Neural cell (in vitro differentiated cells): ENCODE measurements around the gene GJA10. TPM values are rescaled to one million over a fixed set of nuclear protein-coding genes. Genes with fewer than 3 reads are reported as not detected.

Experiments
- H2AFZ ChIP-seq: fragments of 200-600, 300-800 bp; sonication (generic), shearing (Covaris generic); 2 replicates; pipeline ENCODE4 v1.6.0; 2014; ENCODE audit warnings: low read depth, mild to moderate bottlenecking, antibody characterized with exemption, low read length, moderate library complexity
- H3F3A ChIP-seq: fragments of 200-600 bp; shearing (Covaris generic); 2 replicates; pipeline ENCODE4 v1.6.1; 2016; ENCODE audit warnings: mild to moderate bottlenecking, moderate library complexity, mixed read lengths, antibody characterized with exemption, low read length; ENCODE audit not compliant: insufficient read depth, poor library complexity, severe bottlenecking
- H3K27ac ChIP-seq: fragments of 200-600, 300-800 bp; sonication (generic), shearing (Covaris generic); 2 replicates; pipeline ENCODE4 v1.5.1; 2014; ENCODE audit warnings: mild to moderate bottlenecking, low read length, moderate library complexity
- H3K27me3 ChIP-seq: fragments of 300-800, 200-600 bp; sonication (generic), shearing (Covaris generic); 2 replicates; pipeline ENCODE4 v1.6.0; 2014; ENCODE audit warnings: mild to moderate bottlenecking, low read depth, low read length, moderate library complexity; ENCODE audit not compliant: insufficient read depth
- H3K36me3 ChIP-seq: fragments of 300-800, 200-600 bp; sonication (generic), shearing (Covaris generic); 2 replicates; pipeline ENCODE4 v1.5.1; 2014; ENCODE audit warnings: mild to moderate bottlenecking, antibody characterized with exemption, low read length, moderate library complexity; ENCODE audit not compliant: insufficient read depth
- H3K4me2 ChIP-seq: fragments of 300-800, 200-600 bp; sonication (generic), shearing (Covaris generic); 2 replicates; pipeline ENCODE4 v1.6.0; 2014; ENCODE audit warnings: mild to moderate bottlenecking, low read length
- H3K4me3 ChIP-seq: fragments of 300-800, 200-600 bp; sonication (generic), shearing (Covaris generic); 2 replicates; pipeline ENCODE4 v1.5.1; 2014; ENCODE audit warnings: mild to moderate bottlenecking, low read length, moderate library complexity
- H3K79me2 ChIP-seq: fragments of 200-600 bp; shearing (Covaris generic); replicated peaks from 2 replicates; pipeline ENCODE4 v1.6.0; 2014; ENCODE audit warnings: mild to moderate bottlenecking, low read length, moderate library complexity; ENCODE audit not compliant: insufficient read depth
- H3K9ac ChIP-seq: fragments of 300-800, 200-600 bp; sonication (generic), shearing (Covaris generic); 2 replicates; pipeline ENCODE4 v1.6.1; 2016; ENCODE audit warnings: mild to moderate bottlenecking, low read length, mixed read lengths
- H3K9me2 ChIP-seq: fragments of 200-600 bp; shearing (Covaris generic); 2 replicates; pipeline ENCODE4 v1.6.1; 2016; ENCODE audit warnings: mild to moderate bottlenecking, low read length, mixed read lengths; ENCODE audit not compliant: insufficient read depth
- H3K9me3 ChIP-seq: fragments of 200-600, 300-800 bp; sonication (generic), shearing (Covaris generic); 2 replicates; pipeline ENCODE4 v1.6.1; 2016; ENCODE audit warnings: mild to moderate bottlenecking, mixed run types, low read length, moderate library complexity, mixed read lengths
- H4K20me1 ChIP-seq: fragments of 200-600 bp; shearing (Covaris generic); 2 replicates; pipeline ENCODE4 v1.6.1; 2016; ENCODE audit warnings: mild to moderate bottlenecking, mixed run types; ENCODE audit not compliant: insufficient read depth
- EP300 ChIP-seq: fragments of 450-650 bp; conservative IDR thresholded peaks from 2 replicates; pipeline ENCODE4 v1.6.1; 2014; ENCODE audit warnings: antibody characterized with exemption, mild to moderate bottlenecking, moderate library complexity; ENCODE audit not compliant: poor library complexity, severe bottlenecking
- EZH2 ChIP-seq: fragments of 200-600, 300-800 bp; shearing (Covaris generic), sonication (generic); IDR thresholded peaks from 2 replicates; pipeline ENCODE4 v1.6.1; 2014; ENCODE audit warnings: antibody characterized with exemption, low read length, borderline replicate concordance, mild to moderate bottlenecking; ENCODE audit not compliant: insufficient read depth, poor library complexity, severe bottlenecking
- MXI1 ChIP-seq: fragments of 450-650 bp; conservative IDR thresholded peaks from 2 replicates; pipeline ENCODE4 v1.6.1; 2014; ENCODE audit warnings: antibody characterized with exemption, mild to moderate bottlenecking; ENCODE audit not compliant: poor library complexity, severe bottlenecking
- POLR2AphosphoS5 ChIP-seq: IDR thresholded peaks from 2 replicates; pipeline ENCODE4 v1.6.1; 2012
- RAD21 ChIP-seq: fragments of 450-650 bp; conservative IDR thresholded peaks from 2 replicates; pipeline ENCODE4 v1.6.1; 2014; ENCODE audit warnings: antibody characterized with exemption, mild to moderate bottlenecking, moderate library complexity
- SMC3 ChIP-seq: fragments of 450-650 bp; conservative IDR thresholded peaks from 2 replicates; pipeline ENCODE4 v1.6.1; 2014; ENCODE audit warnings: antibody characterized with exemption, mild to moderate bottlenecking, moderate library complexity; ENCODE audit not compliant: poor library complexity
- TAF1 ChIP-seq: IDR thresholded peaks from 2 replicates; pipeline ENCODE4 v1.6.1; 2012; ENCODE audit warnings: low read depth
- polyA plus RNA-seq: library from polyadenylated mRNA; depleted of rRNA; stranded (reverse); fragments of >200 nt; gene quantifications from 2 replicates; pipeline ENCODE4 v1.2.3, GENCODE V29; 2014
- TF ChIP-seq, protein P1 (sequence below): IDR thresholded peaks from 2 replicates; pipeline ENCODE4 v1.6.1; 2012; ENCODE audit warnings: borderline replicate concordance
- TF ChIP-seq, protein P2 (sequence below): fragments of 450-650 bp; IDR thresholded peaks from 2 replicates; pipeline ENCODE4 v1.5.1; 2014; ENCODE audit warnings: antibody characterized with exemption, mild to moderate bottlenecking, moderate library complexity; ENCODE audit not compliant: poor library complexity, severe bottlenecking

Gene GJA10
- polyA plus RNA-seq, 1 donor from 2014 or later, result not detected

DNA sequence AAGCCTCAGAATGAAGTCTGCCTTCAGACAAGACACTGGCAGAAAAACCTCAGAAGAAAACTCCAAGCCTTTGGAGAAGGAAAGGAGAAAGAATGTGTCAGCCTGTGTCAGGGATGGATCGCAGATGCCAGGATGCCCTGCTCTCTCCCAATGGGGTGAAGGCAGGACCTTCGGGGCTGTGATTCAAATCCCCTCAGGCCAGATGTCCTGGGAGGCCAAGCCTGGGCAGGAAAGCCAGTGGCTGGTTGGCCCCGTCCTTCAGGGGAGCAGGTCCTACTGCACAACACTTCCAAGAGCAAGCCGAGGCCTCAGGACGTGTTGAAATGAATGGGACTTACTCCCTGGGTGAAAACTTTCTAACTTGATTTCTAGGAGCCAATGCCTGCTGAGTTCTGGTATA is 36.5 kb downstream of the GJA10 start:
- Histone ChIP-seq H3K9me3 (no peaks in the 10 kb centered on the region), H4K20me1 (no peaks in the 10 kb centered on the region), H3F3A (no peaks in the 10 kb centered on the region), H3K27me3 (no peaks in the 10 kb centered on the region), H3K79me2 (no peaks in the 10 kb centered on the region), H2AFZ (no peak overlapping the region), H3K4me2 (no peak overlapping the region), H3K9ac (no peak overlapping the region), H3K36me3 (no peaks in the 10 kb centered on the region), H3K9me2 (no peaks in the 10 kb centered on the region), H3K4me3 (no peak overlapping the region), H3K27ac (no peak overlapping the region)
- TF ChIP-seq POLR2AphosphoS5 (no peak), MXI1 (no peak), TAF1 (no peak), EZH2 (no peak), SMC3 (no peak), RAD21 (no peak), EP300 (no peak)
- TF ChIP-seq, protein P1, sequence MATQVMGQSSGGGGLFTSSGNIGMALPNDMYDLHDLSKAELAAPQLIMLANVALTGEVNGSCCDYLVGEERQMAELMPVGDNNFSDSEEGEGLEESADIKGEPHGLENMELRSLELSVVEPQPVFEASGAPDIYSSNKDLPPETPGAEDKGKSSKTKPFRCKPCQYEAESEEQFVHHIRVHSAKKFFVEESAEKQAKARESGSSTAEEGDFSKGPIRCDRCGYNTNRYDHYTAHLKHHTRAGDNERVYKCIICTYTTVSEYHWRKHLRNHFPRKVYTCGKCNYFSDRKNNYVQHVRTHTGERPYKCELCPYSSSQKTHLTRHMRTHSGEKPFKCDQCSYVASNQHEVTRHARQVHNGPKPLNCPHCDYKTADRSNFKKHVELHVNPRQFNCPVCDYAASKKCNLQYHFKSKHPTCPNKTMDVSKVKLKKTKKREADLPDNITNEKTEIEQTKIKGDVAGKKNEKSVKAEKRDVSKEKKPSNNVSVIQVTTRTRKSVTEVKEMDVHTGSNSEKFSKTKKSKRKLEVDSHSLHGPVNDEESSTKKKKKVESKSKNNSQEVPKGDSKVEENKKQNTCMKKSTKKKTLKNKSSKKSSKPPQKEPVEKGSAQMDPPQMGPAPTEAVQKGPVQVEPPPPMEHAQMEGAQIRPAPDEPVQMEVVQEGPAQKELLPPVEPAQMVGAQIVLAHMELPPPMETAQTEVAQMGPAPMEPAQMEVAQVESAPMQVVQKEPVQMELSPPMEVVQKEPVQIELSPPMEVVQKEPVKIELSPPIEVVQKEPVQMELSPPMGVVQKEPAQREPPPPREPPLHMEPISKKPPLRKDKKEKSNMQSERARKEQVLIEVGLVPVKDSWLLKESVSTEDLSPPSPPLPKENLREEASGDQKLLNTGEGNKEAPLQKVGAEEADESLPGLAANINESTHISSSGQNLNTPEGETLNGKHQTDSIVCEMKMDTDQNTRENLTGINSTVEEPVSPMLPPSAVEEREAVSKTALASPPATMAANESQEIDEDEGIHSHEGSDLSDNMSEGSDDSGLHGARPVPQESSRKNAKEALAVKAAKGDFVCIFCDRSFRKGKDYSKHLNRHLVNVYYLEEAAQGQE, result no peak
- TF ChIP-seq, protein P2, sequence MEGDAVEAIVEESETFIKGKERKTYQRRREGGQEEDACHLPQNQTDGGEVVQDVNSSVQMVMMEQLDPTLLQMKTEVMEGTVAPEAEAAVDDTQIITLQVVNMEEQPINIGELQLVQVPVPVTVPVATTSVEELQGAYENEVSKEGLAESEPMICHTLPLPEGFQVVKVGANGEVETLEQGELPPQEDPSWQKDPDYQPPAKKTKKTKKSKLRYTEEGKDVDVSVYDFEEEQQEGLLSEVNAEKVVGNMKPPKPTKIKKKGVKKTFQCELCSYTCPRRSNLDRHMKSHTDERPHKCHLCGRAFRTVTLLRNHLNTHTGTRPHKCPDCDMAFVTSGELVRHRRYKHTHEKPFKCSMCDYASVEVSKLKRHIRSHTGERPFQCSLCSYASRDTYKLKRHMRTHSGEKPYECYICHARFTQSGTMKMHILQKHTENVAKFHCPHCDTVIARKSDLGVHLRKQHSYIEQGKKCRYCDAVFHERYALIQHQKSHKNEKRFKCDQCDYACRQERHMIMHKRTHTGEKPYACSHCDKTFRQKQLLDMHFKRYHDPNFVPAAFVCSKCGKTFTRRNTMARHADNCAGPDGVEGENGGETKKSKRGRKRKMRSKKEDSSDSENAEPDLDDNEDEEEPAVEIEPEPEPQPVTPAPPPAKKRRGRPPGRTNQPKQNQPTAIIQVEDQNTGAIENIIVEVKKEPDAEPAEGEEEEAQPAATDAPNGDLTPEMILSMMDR, result no peak

- no peak overlapping the region for H3K4me2 ChIP-seq
- H3K9me2 ChIP-seq, result no peaks in the 10 kb centered on the region
- peaks cover 4% of the 10 kb centered on the region for H3K36me3 ChIP-seq
- H3K9ac ChIP-seq, result no peak overlapping the region
- TF ChIP-seq, protein P2, result no peak
- TF ChIP-seq SMC3 (no peak), POLR2AphosphoS5 (no peak), EP300 (no peak), MXI1 (no peak), TAF1 (no peak), RAD21 (no peak), EZH2 (no peak)
- TF ChIP-seq, protein P1, result no peak
- no peaks in the 10 kb centered on the region for H3K79me2 ChIP-seq
- no peak overlapping the region for H3K27ac ChIP-seq
- no peaks in the 10 kb centered on the region for H3F3A ChIP-seq
- no peaks in the 10 kb centered on the region for H3K9me3 ChIP-seq
- H3K4me3 ChIP-seq, result no peak overlapping the region
- no peaks in the 10 kb centered on the region for H3K27me3 ChIP-seq
- no peaks in the 10 kb centered on the region for H4K20me1 ChIP-seq
- H2AFZ ChIP-seq, result no peak overlapping the region
Observed at GRCh38 chr6:89932245-89932802, 38.1 kb downstream of the GJA10 start.
